Activated CD8-positive, alpha-beta memory T cell treated with anti-CD3 and anti-CD28 coated beads, Interleukin-2, amount 50 U/mL, for 1 hour (primary cell): ENCODE results near the gene ZBTB38.

Experiments
- DNase-seq: peaks from one replicate; pipeline ENCODE4 v3.0.0-alpha.2; 2020; ENCODE audit errors: extremely low read depth

The ZBTB38 gene

DNA sequence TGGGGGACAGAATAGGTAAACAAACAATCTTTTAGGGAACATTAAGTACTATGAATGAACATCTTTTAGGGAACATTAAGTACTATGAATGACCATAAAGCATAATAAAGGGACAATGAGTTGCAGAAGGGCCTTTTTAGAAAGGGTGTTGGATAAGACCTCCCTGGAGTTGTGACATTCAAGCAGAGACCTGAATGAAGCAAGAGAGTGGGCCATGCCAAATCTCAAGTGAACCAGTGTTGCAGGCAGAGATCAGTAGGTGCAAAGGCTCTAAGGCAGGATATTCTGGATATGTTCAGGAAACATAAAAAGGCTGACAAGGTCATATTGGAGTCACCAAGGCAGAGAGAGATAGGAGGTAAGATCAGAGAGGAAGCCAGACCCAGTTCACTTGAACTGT, 29.4 kb upstream of the ZBTB38 start:
- no peak for DNase-seq

DNA sequence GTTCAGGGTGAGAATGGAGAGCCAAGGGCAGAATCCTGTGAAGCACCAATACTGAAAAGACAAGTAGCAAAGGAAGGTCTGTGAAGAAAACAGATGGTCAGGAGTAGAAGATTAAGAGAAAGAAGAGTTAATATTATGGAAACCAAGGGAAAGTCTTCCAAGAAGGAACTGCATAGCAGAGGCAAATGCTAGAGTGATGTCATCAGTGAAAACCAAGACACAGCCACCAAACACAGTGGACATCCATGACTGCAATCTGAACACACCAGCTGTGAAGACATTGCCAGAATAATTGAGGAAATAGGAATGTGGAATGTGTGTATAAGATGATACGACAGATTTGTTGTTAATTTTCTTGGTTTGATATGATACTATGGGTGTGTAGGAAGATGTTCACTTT, 26.8 kb upstream of the ZBTB38 start:
- DNase-seq, result no peak

DNA sequence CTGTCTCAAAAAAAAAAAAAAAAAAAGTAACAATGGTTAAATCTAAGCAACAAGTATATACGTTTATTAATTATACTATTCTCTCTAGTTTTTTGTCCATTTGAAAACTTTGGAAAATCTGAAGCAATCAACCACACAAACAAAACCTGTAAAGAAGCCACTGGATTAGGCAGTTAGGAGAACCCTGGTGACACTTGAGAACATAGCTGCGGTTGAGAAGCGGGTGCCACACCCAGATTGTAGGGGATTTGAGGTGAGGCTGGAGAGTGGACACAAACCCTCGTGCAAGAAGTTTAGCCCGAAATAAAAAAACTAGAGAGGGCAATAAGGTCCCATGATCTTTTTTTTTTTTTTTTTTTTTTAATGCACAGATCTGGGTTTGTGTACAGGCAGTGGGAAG, 25.9 kb upstream of the ZBTB38 start:
- no peak for DNase-seq

DNA sequence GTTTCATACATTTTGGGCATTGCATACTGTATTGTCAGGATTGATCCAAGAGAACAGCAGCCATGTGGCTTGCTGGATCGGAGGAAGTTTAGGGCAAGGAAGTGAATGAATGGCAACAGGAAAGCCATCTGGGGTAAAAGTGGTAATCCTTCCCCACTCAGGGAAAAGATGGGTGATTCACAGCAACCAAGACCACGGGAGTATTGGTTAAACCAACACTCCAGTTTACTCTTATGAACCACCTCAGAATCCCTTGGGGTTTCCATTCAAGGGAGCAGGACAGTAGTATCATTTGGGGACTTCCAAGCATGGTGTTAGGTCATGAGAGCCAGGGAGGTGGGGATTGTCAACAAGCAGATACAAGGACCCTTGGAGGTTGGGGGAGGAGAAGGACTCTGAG, 25.2 kb upstream of the ZBTB38 start:
- DNase-seq, result no peak

DNA sequence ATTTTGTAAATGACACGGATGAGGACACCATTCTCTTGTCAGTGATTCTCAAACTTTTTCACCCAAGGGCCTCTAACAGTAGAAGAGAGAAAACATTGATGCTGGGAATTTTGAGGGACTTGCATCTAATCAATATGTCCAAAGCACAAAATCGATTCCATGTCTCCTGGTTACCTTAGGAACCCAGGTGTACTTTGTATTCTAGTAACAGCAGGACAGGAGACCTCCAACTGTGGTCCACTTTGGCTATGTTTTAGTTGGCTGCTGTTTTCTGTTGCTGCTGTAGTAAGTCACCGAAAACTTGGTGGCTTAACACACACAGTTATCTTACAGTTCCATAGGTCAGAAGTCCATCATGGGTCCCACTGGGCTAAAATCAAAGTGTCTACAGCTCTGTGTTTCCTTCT, 24.4 kb upstream of the ZBTB38 start:
- no peak for DNase-seq

DNA sequence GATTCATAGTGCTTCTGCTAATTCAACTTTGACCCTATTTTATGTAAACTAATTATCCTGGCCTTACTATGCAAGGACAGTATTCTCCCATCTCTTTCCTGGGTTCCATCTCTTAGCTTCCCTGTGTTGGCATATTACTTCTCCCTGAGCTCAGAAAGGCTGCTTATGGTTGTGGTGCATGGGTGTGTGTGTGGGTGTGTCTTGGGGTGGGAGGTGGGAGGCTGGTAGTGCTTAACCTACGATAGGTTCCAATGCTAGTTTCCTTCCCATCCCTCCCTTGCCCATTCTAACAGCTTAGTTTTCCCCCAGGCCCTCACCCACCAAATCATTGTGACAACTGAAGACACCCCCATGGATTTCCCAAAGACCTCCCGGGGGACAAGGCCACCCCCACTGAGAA, 22.8 kb upstream of the ZBTB38 start:
- DNase-seq, result no peak

DNA sequence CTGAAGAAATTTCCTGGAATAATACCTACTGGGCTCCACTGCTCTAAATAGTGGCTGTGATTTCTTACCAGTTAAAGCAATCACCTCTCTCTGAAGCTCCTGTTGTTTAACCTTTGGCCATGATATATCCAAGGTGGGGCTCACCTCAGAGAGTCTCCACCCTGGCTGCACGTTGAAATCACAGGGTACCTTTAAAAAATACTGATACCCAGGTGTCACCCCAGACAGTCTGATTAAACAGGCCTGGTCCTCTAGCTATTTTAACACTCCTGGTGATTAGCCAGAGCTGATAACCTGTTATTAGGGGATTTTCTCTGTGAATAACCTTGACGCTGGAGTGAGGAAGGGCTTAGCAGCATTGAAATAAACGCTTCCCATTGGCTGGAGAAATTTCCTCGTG, 22.3 kb upstream of the ZBTB38 start:
- no peak for DNase-seq

DNA sequence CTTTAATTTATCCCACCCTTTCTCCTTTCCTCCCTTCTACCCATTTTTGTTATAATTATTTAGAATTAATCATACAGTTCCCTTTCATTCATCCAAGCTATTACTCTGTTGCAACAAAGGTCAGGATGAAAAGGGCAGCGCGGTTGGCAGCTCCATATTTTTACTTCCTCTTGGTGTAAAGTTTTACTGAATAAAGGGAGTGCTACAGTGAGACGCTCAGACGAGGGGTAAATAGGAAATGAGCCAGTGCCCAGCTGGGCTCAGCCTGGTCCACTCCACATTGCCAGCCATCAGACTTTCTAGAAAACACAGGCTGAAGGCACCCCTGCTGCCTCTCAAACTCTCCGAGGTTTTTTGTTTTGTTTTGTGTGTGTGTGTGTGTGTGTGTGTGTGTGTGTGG, 21.9 kb upstream of the ZBTB38 start:
- no peak for DNase-seq

DNA sequence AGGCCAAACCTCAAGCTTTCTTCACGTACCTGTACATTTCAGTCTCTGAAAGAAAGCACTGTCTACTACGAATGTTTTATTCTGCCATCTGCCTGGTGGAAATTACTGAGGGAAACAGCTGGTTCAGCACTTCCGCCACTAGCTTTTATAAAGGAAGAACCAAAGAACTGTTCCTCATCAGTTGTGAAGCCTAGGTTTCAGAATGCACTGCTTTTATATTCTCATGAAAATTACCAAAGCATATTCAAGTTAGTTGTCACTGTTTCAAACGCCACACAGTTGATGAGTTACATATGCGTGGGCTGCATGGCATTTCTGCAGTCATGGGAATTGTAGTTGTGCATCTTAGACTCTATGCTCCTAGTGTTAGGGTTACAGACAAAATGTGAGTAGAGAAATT, 21.5 kb upstream of the ZBTB38 start:
- no peak for DNase-seq

DNA sequence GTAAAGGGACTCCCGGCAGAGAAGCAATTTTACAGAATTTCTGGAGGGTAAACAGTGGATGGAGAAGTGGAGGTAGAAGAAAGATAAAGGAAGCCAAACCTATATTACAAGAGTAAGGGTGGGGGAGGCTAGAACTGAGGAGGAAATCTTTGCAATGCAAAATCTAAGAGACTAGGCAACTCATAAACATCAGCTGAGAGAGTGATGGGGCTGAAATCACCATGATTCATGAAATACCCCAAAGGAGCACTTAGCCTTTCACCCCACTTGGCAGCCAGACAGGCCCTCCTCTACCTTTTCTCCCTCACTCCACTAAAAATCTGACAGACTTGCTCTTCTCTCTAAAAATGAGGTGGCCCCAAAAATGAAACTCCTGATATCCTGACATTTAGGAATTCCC, 19.5 kb upstream of the ZBTB38 start:
- DNase-seq, result no peak

DNA sequence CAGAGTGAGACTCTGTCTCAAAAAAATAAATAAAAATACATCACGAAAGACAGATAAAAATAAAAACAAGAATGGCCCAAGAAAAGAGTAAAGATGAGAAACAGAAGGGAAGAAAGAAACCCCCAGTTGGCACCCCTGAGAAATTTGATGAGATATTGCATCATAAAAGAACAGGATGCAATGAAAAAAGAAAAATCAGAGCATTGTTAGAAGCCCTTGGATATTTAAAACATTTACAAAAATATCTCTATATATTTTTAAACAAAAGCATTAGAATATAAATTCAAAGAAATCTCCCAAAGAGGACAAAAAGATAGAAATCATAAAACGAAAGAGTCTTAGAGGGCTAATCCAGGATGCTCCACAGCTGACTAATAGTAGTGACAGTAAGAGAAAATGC, 18.6 kb upstream of the ZBTB38 start:
- no peak for DNase-seq

DNA sequence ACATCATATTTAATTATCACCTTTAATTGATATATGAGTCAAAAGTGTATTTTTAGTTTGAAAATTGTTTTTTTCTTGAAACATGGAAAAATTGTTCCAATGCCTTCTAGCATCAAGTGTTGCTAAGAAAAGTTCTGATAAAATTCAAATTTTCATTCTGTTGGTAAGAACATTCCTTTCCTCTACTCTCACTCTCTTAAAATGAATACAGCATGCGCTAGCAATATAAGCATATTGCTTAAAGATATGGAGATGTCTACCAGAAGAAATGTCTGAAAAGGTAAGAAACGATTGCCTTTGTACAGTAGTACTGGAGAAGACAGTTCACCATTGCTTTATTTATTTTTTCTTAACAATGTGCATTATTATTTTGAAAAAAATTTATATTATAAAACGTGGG, 17.6 kb upstream of the ZBTB38 start:
- DNase-seq, result no peak

DNA sequence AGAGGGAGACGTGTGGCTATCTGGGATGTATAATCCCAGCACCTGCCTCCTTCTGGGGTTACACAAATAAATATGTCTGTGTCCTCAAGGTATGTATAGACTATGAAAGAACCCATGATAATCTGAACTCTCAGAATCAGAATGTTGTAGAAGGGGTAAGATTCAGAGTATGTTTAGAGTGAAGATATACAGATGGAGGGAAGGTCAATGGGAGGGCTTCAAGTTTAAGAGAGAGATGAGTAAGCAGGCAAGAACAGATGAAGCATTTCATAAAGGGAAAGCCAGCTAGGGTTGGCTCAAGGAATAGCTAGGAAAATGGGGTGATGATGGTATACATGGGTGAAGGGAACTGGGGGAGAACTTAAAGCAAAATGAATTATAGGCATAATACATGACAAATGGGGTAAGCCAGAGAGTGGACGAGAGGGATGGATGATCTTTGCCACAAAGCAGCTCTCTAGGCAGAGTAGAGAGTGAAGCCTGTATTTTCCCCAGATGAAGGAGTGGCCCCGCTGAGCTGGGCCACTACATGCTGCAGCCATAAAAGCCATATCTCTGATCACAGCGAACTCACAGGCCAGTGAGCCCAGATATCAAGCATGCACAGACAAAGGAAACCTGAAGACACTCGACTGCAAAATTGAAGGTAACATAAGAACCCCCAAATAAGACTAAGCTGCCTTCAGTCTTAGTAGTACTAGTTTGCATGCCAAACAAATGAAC, 15.9 kb upstream of the ZBTB38 start:
- no peak for DNase-seq

DNA sequence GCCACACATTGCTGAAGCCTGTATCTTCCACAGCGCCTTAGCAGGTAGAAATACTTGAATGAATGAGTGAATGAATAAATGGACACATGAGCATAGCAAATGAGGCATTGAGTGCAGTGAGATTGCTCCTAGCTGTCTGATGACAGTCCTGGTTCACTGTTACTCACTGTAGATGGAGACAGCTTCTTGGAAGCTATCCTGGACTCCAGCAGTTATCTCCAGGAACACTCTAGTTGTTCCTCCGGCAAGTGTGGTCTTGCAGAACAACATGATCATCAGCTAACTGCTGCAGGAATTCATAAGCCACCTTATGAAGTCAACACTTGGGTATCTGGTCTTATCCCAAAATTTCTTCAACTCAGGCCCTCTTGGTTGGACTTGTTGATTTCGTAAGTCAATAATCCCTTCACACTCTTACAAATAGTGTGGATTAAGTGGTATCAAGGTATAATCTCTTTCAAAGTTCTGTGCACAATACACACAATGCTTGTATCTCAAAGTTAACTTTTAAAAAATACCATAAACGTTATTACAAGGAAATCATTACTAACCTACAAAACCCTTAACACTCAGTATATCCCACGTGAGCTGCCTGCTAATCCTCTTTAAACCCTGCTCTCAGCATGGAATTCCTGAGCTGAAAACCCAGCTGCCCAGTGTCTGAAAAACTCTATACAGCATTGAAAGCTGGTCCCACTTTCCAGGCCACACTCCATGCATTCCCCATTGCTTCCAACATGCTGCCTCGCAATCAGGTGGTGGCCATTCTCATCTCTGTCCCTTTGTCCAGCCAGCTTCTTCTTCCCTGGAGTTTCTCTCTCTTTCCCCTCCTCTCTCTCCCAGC, 14.4 kb upstream of the ZBTB38 start:
- DNase-seq, result no peak

DNA sequence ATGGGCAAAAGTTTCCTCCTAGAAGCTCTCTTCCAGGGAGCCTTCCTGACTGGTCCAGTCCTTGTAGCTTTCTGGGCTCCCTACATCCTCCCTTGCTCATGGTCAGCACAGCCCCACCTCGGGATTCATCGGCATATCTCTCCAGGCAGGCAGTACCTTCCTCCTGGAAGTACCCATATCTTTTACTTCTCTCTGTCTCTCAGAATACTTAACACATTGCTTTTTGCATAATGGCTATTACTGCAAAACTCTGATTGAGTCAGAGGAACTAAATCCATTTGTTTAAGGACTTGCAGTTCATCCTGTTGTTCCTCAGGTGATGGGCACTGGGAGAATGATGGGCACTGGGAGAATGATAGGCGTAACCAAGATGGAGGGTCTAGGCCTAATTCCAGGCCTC, 13.8 kb upstream of the ZBTB38 start:
- no peak for DNase-seq

DNA sequence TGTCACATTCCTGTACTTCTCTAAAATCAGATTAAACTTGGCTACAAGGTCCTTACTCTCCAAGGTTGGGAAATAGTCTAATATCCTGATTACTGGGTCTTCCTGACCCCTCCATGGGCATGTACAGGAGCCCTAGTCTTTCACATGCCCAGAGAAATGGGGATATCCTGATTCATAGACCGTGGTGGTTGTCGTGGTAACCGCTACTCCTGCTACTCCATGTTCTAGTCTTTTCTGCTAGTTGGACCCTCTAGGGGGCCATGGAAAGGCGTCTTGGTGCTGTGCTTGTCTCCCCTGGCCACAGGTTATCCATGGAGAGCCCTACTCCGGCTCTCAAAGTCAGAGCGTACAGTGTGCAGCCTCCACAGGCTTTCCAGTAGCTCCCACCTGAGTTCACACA, 13.1 kb upstream of the ZBTB38 start:
- DNase-seq, result no peak

DNA sequence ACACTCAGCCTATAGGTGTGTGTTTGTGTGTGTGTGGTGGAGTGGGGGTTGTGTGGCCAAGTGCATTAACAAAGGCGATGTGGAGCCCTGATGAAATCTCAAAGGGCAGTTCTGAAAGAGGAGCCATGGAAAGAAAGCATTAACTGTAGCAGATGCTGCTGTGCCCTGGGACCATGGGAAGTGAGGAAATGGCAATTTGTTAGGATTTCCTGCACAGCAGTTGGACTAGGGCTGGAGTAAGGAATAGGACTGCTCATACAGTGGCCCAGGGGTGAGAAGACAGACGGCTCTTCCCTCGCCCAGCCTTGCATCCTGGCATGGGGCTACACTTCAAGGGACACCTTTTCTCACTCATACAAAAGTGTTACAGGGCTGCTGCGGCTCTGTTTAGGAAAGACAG, 12.3 kb upstream of the ZBTB38 start:
- no peak for DNase-seq

DNA sequence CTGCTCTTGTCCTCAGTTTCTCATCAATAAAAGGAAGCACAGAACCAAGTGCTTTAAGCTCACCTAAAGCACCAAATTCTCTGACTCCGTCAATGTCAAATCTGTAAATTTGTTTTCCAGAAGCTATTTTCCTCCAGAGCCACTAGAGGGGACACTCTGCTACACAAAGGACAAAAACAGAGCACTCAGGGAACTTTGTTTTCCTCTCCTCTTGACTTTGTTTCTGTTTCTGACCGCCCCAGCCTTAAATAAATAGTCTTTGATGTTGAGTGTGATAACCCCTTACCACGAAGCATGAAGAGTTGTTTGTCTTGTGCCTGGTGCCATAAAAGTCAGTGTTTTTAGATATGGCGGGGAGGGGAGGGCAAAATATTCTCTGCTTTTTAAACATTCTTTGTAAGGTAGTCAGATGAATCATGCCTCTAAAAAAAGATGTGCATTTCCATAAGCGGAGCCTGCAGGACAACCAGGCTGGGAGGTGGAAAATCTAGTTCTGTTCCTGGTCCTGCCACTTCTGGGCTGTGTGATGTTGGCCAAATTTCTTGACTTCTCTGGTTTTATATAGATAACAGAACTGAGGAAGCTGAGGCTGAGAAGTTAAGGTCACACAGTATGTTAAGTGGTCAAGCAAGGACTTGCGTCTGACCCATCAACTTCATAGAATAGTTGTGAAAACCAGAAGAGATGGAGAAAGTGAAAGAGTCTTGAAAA, 7.3 kb upstream of the ZBTB38 start:
- no peak for DNase-seq

DNA sequence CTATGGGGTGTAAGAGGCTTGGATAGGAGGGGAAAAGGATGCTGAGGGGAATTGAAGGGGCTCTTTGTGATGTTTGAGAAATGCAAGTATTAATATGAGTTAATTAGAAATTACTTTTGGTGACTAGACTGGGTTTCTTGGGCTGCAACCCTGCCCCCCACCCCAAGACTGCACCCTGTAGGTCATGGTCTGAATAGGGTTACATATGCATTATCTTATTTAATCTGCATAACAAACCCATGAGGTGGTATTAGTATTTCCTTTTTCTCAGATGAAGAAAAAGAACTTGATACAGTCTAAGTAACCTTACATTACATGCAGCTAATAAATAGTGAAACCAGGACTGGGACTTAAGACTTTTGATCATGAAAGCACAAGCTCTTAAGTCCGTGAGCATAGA, 5.6 kb upstream of the ZBTB38 start:
- no peak for DNase-seq

DNA sequence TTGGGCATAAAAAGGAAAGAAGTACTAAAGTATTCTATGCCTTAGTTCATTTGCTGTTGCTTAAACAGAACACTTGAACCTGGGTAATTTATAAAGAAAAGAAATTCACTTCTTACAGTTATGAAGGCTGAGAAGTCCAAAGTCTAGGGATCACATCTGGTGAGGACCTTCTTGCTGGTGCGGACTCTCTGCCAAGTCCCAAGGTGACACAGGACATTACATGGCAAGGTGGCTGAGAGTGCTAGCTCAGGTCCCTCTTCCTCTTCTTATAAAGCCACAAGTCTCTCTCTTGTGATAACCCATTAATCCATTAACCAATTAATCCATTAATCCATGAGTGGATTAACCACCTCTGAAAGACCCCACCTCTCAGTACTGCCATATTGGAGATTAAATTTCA, 3.1 kb upstream of the ZBTB38 start:
- no peak for DNase-seq

DNA sequence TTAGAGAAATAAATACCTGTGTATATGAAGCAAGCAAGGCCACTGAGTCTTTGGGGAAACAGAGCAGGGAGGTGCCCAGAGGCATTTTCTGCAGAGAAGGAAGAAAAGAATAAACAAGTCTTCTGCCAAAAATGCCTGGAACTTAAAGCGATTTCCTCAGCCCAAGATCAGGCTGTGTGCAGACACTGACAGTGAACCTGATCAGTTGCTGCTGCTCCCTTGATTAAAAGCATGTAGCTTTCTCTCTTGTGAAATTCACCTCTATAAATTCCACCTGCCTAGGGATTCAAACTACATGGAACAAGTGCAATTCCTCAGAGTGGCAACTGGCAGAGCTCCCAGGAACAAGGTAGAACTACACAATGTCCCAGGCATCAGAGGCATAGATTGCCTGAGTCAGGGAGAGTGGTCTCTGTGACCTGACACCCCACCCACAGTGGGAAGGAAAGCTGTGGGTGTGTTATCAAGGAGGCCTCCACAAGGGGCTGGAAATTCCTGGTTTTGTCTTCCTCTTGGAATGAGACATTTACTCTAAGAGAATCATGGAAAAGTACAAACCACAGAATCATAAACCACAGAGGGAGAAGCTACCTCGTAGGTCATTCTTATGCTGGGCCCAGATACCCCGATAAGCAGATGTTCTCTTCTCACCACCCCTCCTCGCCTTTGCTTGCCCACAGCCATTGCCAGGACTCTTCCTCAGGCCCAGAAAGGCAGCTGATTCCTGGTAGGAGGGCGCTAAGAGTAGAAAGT, 1.8 kb upstream of the ZBTB38 start:
- DNase-seq, result no peak

DNA sequence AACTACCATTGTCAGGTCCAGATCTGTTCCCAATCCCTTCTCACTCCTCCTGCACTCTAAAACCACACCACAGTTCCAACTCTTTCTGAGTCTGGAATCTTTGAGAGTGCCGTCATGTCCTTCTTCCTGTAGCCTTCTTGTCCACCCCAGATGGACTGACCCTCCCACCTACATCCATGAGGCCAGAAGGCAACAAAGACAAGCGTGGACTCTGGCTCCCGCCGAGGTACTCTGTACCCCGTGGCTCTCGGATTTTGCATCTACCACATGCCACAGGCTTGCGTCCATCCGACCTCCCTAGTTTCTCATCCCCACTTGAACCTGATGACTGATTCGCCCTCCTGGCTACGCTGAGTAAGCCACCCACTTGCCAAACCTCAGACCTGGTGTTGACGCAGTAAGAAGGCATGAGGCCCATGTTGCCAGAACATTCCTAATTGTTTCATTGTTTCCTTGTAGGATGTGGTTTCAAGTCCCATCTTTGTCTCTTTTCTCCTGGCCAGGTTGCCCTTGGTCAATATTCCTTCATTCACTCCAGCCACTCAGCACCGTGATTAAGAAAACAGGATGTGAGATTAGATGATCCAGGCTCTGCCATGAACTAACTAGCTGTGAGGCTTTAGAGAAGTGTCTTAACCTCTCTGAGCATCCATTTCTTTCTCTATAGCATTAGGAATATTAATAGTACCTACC, 1.1 kb upstream of the ZBTB38 start:
- DNase-seq, result no peak
